Right lobe of liver (tissue), 6 donors: ENCODE results near the gene GIGYF2. TPM values are rescaled to one million over a fixed set of nuclear protein-coding genes. Genes with fewer than 3 reads are reported as not detected.

Experiments used
- ATAC-seq, 4 donors: fragments of 200-7000 bp; cut with Tn5 transposase; one replicate each; pipeline ENCODE4 v1.9.1; 2020; ENCODE audit warnings: mild to moderate bottlenecking in 4 of 4, moderate library complexity in 4 of 4
- DNase-seq, 3 donors: peaks; one replicate each; pipeline ENCODE4 v3.0.0-alpha.2; 2020
- H3K27ac ChIP-seq, 3 donors: fragments of 200-600 bp; one replicate each; pipeline ENCODE4 v1.8.0; 2022
- H3K27me3 ChIP-seq, 2 donors: fragments of 200-600 bp; one replicate each; pipeline ENCODE4 v1.8.0; 2022
- H3K36me3 ChIP-seq, 4 donors: fragments of 200-600 bp; sonication (generic) in 1 of 4; one replicate each; pipeline versions ENCODE4 v1.5.1 to v1.8.0; 2017 to 2022; ENCODE audit warnings: control low read depth in 1 of 4
- H3K4me1 ChIP-seq, 4 donors: fragments of 200-600 bp; sonication (generic) in 1 of 4; one replicate each; pipeline versions ENCODE4 v1.5.1 to v1.8.0; 2017 to 2022; ENCODE audit warnings: control low read depth in 1 of 4
- H3K4me3 ChIP-seq, 3 donors: fragments of 200-600 bp; one replicate each; pipeline ENCODE4 v1.8.0; 2022
- H3K9me3 ChIP-seq, 4 donors: fragments of 200-600 bp; sonication (generic) in 1 of 4; one replicate each; pipeline versions ENCODE4 v1.5.1 to v1.8.0; 2017 to 2022; ENCODE audit warnings: control low read depth in 1 of 4
- POLR2A ChIP-seq: fragments of 450-650 bp; IDR thresholded peaks from one replicate; pipeline ENCODE4 v1.6.1; 2017; ENCODE audit warnings: antibody characterized with exemption, mild to moderate bottlenecking
- WGBS: methylation state at CpG from one replicate; pipeline ENCODE4 v1.1.6; 2018; ENCODE audit warnings: low coverage, low lambda C conversion rate; ENCODE audit not compliant: insufficient coverage; ENCODE audit errors: missing lambda C conversion rate; 5-methylcytosine and 5-hydroxymethylcytosine counted together
- intact Hi-C, 2 donors: fragments of 100-400 bp; cut with DNase I; formaldehyde crosslinking; loops; one replicate each; pipeline versions ENCODE4 v1.11.2 to v1.14.1; 2022
- total RNA-seq, 6 experiments: library from RNA; depleted of rRNA in 2 of 6; stranded (reverse); fragments of >200 nt in 2 of 6; fragmentation: NEBNext Ultra II Directional in 3 of 6; extraction: Animal tissue kit (Norgen Biotek cat#: 25700) in 3 of 6; gene quantifications; one replicate each; pipeline versions ENCODE4 v1.1.0 to v1.2.4, GENCODE V29; 2016 to 2023
- TF ChIP-seq, protein P1 (sequence below), 4 donors: fragments of 200-600 bp in 3 of 4; fragments of 450-650 bp in 1 of 4; IDR thresholded peaks; one replicate each; pipeline versions ENCODE4 v1.5.1 to v1.8.0; 2016 to 2022; ENCODE audit warnings: antibody characterized with exemption in 4 of 4, mild to moderate bottlenecking in 2 of 4
- donor health status: DM: no; HTN: yes; CAD: no.
- donor health status: DM: no; HTN: no; CAD: no.
- donor health status: DM: no; HTN: no; CAD: no.
- donor health status: DM: no; HTN: yes; CAD: no.
- donor health status: DM: no; HTN: yes; CAD: no.

The GIGYF2 gene
- total RNA-seq, 6 experiments from 2014 or later: 25.7 to 35.0 (median 32.6) TPM

DNA sequence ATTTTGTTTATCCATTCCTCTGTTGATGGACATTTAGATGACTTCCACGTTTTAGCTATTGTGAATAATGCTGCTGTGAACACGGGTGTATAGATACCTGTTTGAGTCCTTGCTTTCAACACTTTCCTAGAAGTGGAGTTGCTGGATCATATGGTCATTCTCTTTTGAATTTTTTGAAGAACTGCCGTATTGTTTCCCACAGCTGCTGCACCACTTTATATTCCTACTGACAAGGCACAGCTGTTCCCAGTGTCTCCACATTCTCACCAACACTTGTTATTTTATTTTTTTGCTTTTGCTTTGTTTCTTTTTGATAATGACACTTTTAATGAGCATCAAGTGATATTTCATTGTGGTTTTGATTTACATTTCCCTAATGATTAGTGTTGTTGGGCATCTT is 120.6 kb downstream of the GIGYF2 start:
- intact Hi-C loops: no loop called here
- H3K4me3 ChIP-seq: no peak overlapping the region
- WGBS: 84% methylated on average over 3 of the region's 3 CpGs
- H3K4me1 ChIP-seq: no peaks in the 10 kb centered on the region
- TF ChIP-seq, protein P1, sequence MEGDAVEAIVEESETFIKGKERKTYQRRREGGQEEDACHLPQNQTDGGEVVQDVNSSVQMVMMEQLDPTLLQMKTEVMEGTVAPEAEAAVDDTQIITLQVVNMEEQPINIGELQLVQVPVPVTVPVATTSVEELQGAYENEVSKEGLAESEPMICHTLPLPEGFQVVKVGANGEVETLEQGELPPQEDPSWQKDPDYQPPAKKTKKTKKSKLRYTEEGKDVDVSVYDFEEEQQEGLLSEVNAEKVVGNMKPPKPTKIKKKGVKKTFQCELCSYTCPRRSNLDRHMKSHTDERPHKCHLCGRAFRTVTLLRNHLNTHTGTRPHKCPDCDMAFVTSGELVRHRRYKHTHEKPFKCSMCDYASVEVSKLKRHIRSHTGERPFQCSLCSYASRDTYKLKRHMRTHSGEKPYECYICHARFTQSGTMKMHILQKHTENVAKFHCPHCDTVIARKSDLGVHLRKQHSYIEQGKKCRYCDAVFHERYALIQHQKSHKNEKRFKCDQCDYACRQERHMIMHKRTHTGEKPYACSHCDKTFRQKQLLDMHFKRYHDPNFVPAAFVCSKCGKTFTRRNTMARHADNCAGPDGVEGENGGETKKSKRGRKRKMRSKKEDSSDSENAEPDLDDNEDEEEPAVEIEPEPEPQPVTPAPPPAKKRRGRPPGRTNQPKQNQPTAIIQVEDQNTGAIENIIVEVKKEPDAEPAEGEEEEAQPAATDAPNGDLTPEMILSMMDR (IDR thresholded peaks at IDR 0.05): no peak
- no peak for TF ChIP-seq POLR2A
- no peaks in the 10 kb centered on the region for H3K27me3 ChIP-seq
- no peak for ATAC-seq
- no peak overlapping the region for H3K27ac ChIP-seq
- no peak for DNase-seq
- peaks cover 0 to 74% (median 23%) of the 10 kb centered on the region in 4 donors for H3K36me3 ChIP-seq
- H3K9me3 ChIP-seq: no peaks in the 10 kb centered on the region

- H3K36me3 ChIP-seq: peaks cover 0 to 60% (median 23%) of the 10 kb centered on the region in 4 donors
- H3K9me3 ChIP-seq: no peaks in the 10 kb centered on the region
- DNase-seq (no peak), ATAC-seq (no peak)
- H3K27ac ChIP-seq: no peak overlapping the region
- no peaks in the 10 kb centered on the region for H3K4me1 ChIP-seq
- intact Hi-C loops: no loop called here
- H3K27me3 ChIP-seq: no peaks in the 10 kb centered on the region
- no peak overlapping the region for H3K4me3 ChIP-seq
- no peak for TF ChIP-seq POLR2A
- TF ChIP-seq, protein P1 (IDR thresholded peaks at IDR 0.05): no peak
- WGBS: 91% methylated on average over 2 of the region's 3 CpGs
Observed at GRCh38 chr2:232829988-232830387, 132.9 kb downstream of the GIGYF2 start.

GRCh38 chr2:232831496-232831895 is 134.4 kb downstream of the GIGYF2 start:
- ATAC-seq (no peak), DNase-seq (no peak)
- no peaks in the 10 kb centered on the region for H3K9me3 ChIP-seq
- WGBS: 91% methylated on average over 2 of the region's 3 CpGs
- no peak overlapping the region for H3K27ac ChIP-seq
- TF ChIP-seq POLR2A: no peak
- TF ChIP-seq, protein P1 (IDR thresholded peaks at IDR 0.05): no peak
- H3K4me1 ChIP-seq: no peaks in the 10 kb centered on the region
- H3K36me3 ChIP-seq: peaks cover 0 to 54% (median 24%) of the 10 kb centered on the region in 4 donors
- H3K4me3 ChIP-seq: no peak overlapping the region
- no peaks in the 10 kb centered on the region for H3K27me3 ChIP-seq
- intact Hi-C loops: no loop called here

DNA sequence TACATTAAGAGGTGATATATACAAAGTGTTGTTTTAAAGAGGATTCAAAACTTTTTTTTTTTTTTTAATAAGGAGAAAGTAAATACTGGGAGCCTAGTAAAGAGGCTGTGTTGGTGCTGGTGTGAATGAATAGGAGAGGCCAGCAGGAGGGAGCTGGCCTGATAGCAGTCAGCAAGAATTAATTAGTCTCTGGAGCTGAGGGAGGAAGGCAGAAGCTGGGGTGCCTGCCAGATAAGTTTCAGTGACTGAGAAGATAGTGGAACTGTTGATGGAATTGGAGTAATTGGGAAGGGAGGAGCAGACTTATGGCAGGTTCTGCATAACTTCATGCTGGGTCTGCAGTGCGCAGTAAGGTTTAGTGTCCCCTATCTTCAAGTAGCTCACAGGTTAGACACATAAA is 136.7 kb downstream of the GIGYF2 start:
- intact Hi-C loops: no loop called here
- Histone ChIP-seq H3K9me3 (no peaks in the 10 kb centered on the region), H3K27me3 (no peaks in the 10 kb centered on the region), H3K4me3 (no peak overlapping the region), H3K36me3 (peaks cover 0 to 54% (median 24%) of the 10 kb centered on the region in 4 donors), H3K27ac (no peak overlapping the region), H3K4me1 (peaks cover 0 to 7% (median 0%) of the 10 kb centered on the region in 4 donors)
- DNase-seq: no peak
- ATAC-seq: no peak
- 83% methylated on average over 1 of the region's 1 CpG for WGBS
- TF ChIP-seq POLR2A: no peak
- TF ChIP-seq, protein P1 (IDR thresholded peaks at IDR 0.05): no peak
